Skeletal muscle satellite cell (primary cell): ENCODE measurements around the gene CMTM7. TPM values are rescaled to one million over a fixed set of nuclear protein-coding genes. Genes with fewer than 3 reads are reported as not detected.

Experiments used
- H3K27me3 ChIP-seq: 2 replicates; pipeline ENCODE4 v1.7.0; 2013; ENCODE audit warnings: low read length; ENCODE audit not compliant: control insufficient read depth, insufficient read depth
- H3K36me3 ChIP-seq: 2 replicates; pipeline ENCODE4 v1.7.0; 2013; ENCODE audit warnings: mild to moderate bottlenecking, control low read depth, low read length; ENCODE audit not compliant: insufficient read depth
- H3K4me1 ChIP-seq: 2 replicates; pipeline ENCODE4 v1.7.0; 2013; ENCODE audit warnings: low read length; ENCODE audit not compliant: control insufficient read depth, insufficient read depth
- H3K4me2 ChIP-seq: 2 replicates; pipeline ENCODE4 v1.7.0; 2013; ENCODE audit warnings: mild to moderate bottlenecking, low read length
- H3K4me3 ChIP-seq: 2 replicates; pipeline ENCODE4 v1.7.0; 2013; ENCODE audit warnings: low read length
- H3K9ac ChIP-seq: 2 replicates; pipeline ENCODE4 v1.7.0; 2013; ENCODE audit warnings: mild to moderate bottlenecking, low read depth, low read length, moderate library complexity
- H3K9me3 ChIP-seq: replicated peaks from 2 replicates; pipeline ENCODE4 v1.7.0; 2013; ENCODE audit warnings: mild to moderate bottlenecking, control low read depth, low read length
- total RNA-seq: library from RNA; depleted of rRNA; stranded (reverse); fragments of >200 nt; gene quantifications from 2 replicates; pipeline ENCODE4 v1.2.3, GENCODE V29; 2012; rRNA removed

The CMTM7 gene
- 14.4 and 15.9 TPM in 2 replicates for total RNA-seq

DNA sequence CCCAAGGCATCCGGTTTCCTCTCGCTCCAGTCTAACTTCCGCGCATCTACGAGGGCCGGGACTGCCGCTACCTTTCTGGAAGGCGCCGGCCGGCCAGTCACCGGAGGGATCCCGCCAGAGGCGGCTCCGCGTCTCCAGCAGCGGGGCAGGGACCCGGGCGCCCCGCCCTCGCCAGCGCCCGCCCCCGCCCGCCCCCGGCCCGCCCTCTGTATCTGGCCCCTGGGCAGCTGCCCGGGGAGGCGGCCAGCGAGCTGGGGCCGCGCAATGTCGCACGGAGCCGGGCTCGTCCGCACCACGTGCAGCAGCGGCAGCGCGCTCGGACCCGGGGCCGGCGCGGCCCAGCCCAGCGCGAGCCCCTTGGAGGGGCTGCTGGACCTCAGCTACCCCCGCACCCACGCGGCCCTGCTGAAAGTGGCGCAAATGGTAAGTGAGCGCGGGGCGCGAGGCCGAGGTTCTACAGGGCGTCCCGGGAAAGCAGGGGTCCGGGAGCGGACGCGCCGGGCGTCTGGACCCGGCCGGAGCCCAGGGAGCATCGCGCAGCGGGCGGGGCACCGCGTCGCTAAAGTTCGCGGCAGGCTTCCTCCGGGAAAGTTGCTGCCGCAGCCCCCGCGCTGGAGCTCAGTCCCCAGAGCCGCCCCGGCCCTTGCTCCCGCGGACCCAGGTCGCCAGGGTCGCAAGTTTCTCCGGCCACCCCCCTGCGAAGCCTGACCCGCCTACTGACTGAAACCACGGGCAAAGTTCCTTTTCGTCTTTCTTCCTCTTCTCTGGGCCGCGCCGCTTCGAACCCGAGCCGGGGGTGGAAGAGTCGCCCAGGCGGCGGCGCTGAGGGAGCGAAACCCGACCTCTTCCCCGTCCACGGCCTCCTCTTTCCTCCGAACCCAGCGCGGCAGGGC, at the start of gene CMTM7:
Gene CMTM7, plus strand, starts transcription at position 211 of the 893 bp plus-strand sequence. Its CDS starts 54 bp downstream, at position 265.
- Histone ChIP-seq H3K36me3 (no peaks in the 10 kb centered on the region), H3K9ac (peak within 1 kb of the TSS; percentile 86), H3K4me2 (peak within 1 kb of the TSS; percentile 88), H3K4me1 (peaks cover 12% of the 10 kb centered on the region), H3K9me3 (no peaks in the 10 kb centered on the region), H3K27me3 (no peaks in the 10 kb centered on the region), H3K4me3 (peak within 1 kb of the TSS; percentile 94)

- Histone ChIP-seq H3K36me3 (no peaks in the 10 kb centered on the region), H3K4me2 (no peak overlapping the region), H3K4me1 (no peaks in the 10 kb centered on the region), H3K27me3 (no peaks in the 10 kb centered on the region), H3K9me3 (no peaks in the 10 kb centered on the region), H3K4me3 (no peak overlapping the region), H3K9ac (no peak overlapping the region)
Observed at GRCh38 chr3:32347343-32348125, 44.1 kb upstream of the CMTM7 start.

GRCh38 chr3:32349184-32349583, 42.5 kb upstream of the CMTM7 start:
- no peak overlapping the region for H3K4me3 ChIP-seq
- H3K4me1 ChIP-seq = no peaks in the 10 kb centered on the region
- H3K9me3 ChIP-seq = no peaks in the 10 kb centered on the region
- H3K4me2 ChIP-seq = no peak overlapping the region
- no peak overlapping the region for H3K9ac ChIP-seq
- no peaks in the 10 kb centered on the region for H3K36me3 ChIP-seq
- H3K27me3 ChIP-seq = no peaks in the 10 kb centered on the region

- Histone ChIP-seq H3K4me2 (no peak overlapping the region), H3K9ac (no peak overlapping the region), H3K27me3 (no peaks in the 10 kb centered on the region), H3K4me3 (no peak overlapping the region), H3K4me1 (no peaks in the 10 kb centered on the region), H3K9me3 (no peaks in the 10 kb centered on the region), H3K36me3 (no peaks in the 10 kb centered on the region)
Observed at GRCh38 chr3:32352563-32352962, 39.1 kb upstream of the CMTM7 start.

DNA sequence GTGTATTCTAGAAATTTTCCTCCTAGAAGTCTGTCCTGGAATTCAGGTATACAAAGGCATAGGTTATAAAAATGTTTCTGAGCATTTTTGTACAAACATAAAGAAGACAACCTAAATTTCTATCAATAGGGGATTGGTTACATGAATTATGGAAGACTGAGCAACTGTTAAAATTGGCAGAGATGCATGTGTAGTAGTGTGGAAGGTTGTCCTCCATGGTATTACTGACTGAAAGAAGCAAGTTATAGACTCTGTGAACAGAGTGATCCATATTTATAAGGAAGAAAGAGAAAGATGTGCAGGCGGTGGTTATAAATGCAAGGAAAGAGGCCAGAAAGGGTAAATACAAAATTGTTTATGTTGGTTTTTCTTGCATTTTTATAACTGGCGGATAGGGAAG, 38.3 kb upstream of the CMTM7 start:
- no peak overlapping the region for H3K9ac ChIP-seq
- no peaks in the 10 kb centered on the region for H3K27me3 ChIP-seq
- H3K36me3 ChIP-seq = no peaks in the 10 kb centered on the region
- H3K4me2 ChIP-seq = no peak overlapping the region
- no peaks in the 10 kb centered on the region for H3K9me3 ChIP-seq
- H3K4me3 ChIP-seq = no peak overlapping the region
- H3K4me1 ChIP-seq = no peaks in the 10 kb centered on the region

GRCh38 chr3:32354362-32354778, 37.3 kb upstream of the CMTM7 start:
- Histone ChIP-seq H3K4me1 (no peaks in the 10 kb centered on the region), H3K36me3 (no peaks in the 10 kb centered on the region), H3K4me2 (no peak overlapping the region), H3K9me3 (no peaks in the 10 kb centered on the region), H3K27me3 (no peaks in the 10 kb centered on the region), H3K9ac (no peak overlapping the region), H3K4me3 (no peak overlapping the region)

- Histone ChIP-seq H3K4me1 (no peaks in the 10 kb centered on the region), H3K9me3 (no peaks in the 10 kb centered on the region), H3K4me3 (no peak overlapping the region), H3K27me3 (no peaks in the 10 kb centered on the region), H3K36me3 (no peaks in the 10 kb centered on the region), H3K9ac (no peak overlapping the region), H3K4me2 (no peak overlapping the region)
Observed at GRCh38 chr3:32355751-32356291, 35.8 kb upstream of the CMTM7 start.

DNA sequence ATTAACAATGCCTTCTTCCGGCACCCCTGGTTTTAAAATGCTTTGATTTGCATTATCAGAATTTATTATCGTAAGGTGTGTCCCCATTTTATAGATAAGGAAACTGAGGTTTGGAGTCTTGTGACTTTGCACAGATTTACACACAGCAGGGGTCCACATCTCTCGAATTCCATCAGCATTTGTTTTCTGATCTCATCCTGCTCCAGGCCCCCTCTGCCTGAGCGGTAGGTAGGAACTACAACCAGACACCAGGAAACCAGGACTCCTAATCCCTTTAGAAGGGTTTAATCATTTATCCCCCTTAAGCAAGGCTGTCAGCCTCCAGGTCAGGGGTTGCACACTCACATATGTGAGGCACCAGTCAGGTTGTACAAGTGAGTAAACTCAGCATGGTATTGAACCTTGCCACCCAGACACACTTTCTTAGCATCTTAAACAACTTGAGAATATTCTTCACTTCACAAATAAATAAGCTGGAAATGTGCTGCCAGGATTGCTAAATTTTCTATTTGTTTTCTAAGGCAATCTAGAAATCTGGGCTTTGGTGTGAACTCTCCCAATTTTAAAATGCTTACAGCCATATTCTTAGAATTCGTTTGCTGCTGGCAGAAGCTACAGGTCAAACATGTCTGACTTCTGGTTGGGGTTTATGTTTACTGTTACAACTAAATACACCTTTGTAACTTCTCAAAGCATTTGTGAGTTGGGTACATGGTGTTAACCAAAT, 31.7 kb upstream of the CMTM7 start:
- Histone ChIP-seq H3K4me1 (no peaks in the 10 kb centered on the region), H3K36me3 (no peaks in the 10 kb centered on the region), H3K4me2 (no peak overlapping the region), H3K27me3 (no peaks in the 10 kb centered on the region), H3K4me3 (no peak overlapping the region), H3K9ac (no peak overlapping the region), H3K9me3 (no peaks in the 10 kb centered on the region)

- Histone ChIP-seq H3K36me3 (no peaks in the 10 kb centered on the region), H3K4me3 (no peak overlapping the region), H3K4me2 (no peak overlapping the region), H3K4me1 (no peaks in the 10 kb centered on the region), H3K9me3 (no peaks in the 10 kb centered on the region), H3K27me3 (no peaks in the 10 kb centered on the region), H3K9ac (no peak overlapping the region)
Observed at GRCh38 chr3:32360493-32360827, 31.2 kb upstream of the CMTM7 start.

GRCh38 chr3:32366638-32367397, 24.8 kb upstream of the CMTM7 start:
- no peaks in the 10 kb centered on the region for H3K9me3 ChIP-seq
- no peaks in the 10 kb centered on the region for H3K4me1 ChIP-seq
- no peak overlapping the region for H3K4me3 ChIP-seq
- H3K9ac ChIP-seq = no peak overlapping the region
- H3K36me3 ChIP-seq = no peaks in the 10 kb centered on the region
- no peak overlapping the region for H3K4me2 ChIP-seq
- H3K27me3 ChIP-seq = no peaks in the 10 kb centered on the region
